HEK293 (cell line): ENCODE data around the gene CPM.

Source experiments
- CTCF ChIP-seq: fragments of 450-650 bp; formaldehyde crosslinking; IDR thresholded peaks from 2 replicates; pipeline ENCODE4 v1.5.1; 2016; ENCODE audit warnings: missing biosample characterization, missing genetic modification characterization
- KLF16 ChIP-seq: fragments of 450-650 bp; formaldehyde crosslinking; IDR thresholded peaks from 2 replicates; pipeline ENCODE4 v1.5.1; 2017; ENCODE audit warnings: missing biosample characterization, missing genetic modification characterization
- PRDM1 ChIP-seq: fragments of 450-650 bp; formaldehyde crosslinking; IDR thresholded peaks from 2 replicates; pipeline ENCODE4; 2016; ENCODE audit warnings: missing biosample characterization, missing genetic modification characterization
- YY1 ChIP-seq: fragments of 450-650 bp; formaldehyde crosslinking; IDR thresholded peaks from 2 replicates; pipeline ENCODE4 v1.5.1; 2018; ENCODE audit warnings: missing biosample characterization, missing genetic modification characterization
- ZBTB11 ChIP-seq: fragments of 450-650 bp; formaldehyde crosslinking; conservative IDR thresholded peaks from 2 replicates; pipeline ENCODE4 v1.5.1; 2016; ENCODE audit warnings: low read depth, missing biosample characterization, missing genetic modification characterization
- ZEB2 ChIP-seq: fragments of 450-650 bp; formaldehyde crosslinking; IDR thresholded peaks from 2 replicates; pipeline ENCODE4 v1.5.1; 2016; ENCODE audit warnings: missing biosample characterization, missing genetic modification characterization
- ZFP41 ChIP-seq: fragments of 450-650 bp; formaldehyde crosslinking; IDR thresholded peaks from 2 replicates; pipeline ENCODE4 v1.5.1; 2016; ENCODE audit warnings: missing biosample characterization, missing genetic modification characterization, borderline replicate concordance
- ZNF24 ChIP-seq: fragments of 450-650 bp; formaldehyde crosslinking; IDR thresholded peaks from 2 replicates; pipeline ENCODE4 v1.5.1; 2016; ENCODE audit warnings: missing biosample characterization, missing genetic modification characterization
- ZNF692 ChIP-seq: fragments of 450-650 bp; formaldehyde crosslinking; IDR thresholded peaks from 2 replicates; pipeline ENCODE4 v1.5.1; 2016; ENCODE audit warnings: missing biosample characterization, missing genetic modification characterization
- ZNF792 ChIP-seq: fragments of 450-650 bp; formaldehyde crosslinking; IDR thresholded peaks from 2 replicates; pipeline ENCODE4 v1.5.1; 2016; ENCODE audit warnings: missing biosample characterization, missing genetic modification characterization
- TF ChIP-seq, protein P1 (sequence below): fragments of 450-650 bp; formaldehyde crosslinking; IDR thresholded peaks from 2 replicates; pipeline ENCODE4 v1.5.1; 2016; ENCODE audit warnings: missing biosample characterization, missing genetic modification characterization
- TF ChIP-seq, protein P2 (sequence below): fragments of 450-650 bp; formaldehyde crosslinking; IDR thresholded peaks from 2 replicates; pipeline ENCODE4 v1.5.1; 2017; ENCODE audit warnings: missing biosample characterization, missing genetic modification characterization

GRCh38 chr12:68831272-68831671, 101.7 kb downstream of the CPM start:
- no peak for TF ChIP-seq CTCF (tag by site-specific recombination)
- no peak for TF ChIP-seq ZNF692 (tag by site-specific recombination)
- no peak for TF ChIP-seq ZFP41
- TF ChIP-seq PRDM1: no peak
- no peak for TF ChIP-seq ZNF24 (tag by site-specific recombination)
- TF ChIP-seq ZEB2 (tag by site-specific recombination): no peak
- no peak for TF ChIP-seq YY1 (tag by site-specific recombination)
- TF ChIP-seq, protein P1, sequence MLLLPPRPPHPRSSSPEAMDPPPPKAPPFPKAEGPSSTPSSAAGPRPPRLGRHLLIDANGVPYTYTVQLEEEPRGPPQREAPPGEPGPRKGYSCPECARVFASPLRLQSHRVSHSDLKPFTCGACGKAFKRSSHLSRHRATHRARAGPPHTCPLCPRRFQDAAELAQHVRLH (tag by site-specific recombination): no peak
- no peak for TF ChIP-seq ZBTB11 (tag by site-specific recombination)
- TF ChIP-seq, protein P2, sequence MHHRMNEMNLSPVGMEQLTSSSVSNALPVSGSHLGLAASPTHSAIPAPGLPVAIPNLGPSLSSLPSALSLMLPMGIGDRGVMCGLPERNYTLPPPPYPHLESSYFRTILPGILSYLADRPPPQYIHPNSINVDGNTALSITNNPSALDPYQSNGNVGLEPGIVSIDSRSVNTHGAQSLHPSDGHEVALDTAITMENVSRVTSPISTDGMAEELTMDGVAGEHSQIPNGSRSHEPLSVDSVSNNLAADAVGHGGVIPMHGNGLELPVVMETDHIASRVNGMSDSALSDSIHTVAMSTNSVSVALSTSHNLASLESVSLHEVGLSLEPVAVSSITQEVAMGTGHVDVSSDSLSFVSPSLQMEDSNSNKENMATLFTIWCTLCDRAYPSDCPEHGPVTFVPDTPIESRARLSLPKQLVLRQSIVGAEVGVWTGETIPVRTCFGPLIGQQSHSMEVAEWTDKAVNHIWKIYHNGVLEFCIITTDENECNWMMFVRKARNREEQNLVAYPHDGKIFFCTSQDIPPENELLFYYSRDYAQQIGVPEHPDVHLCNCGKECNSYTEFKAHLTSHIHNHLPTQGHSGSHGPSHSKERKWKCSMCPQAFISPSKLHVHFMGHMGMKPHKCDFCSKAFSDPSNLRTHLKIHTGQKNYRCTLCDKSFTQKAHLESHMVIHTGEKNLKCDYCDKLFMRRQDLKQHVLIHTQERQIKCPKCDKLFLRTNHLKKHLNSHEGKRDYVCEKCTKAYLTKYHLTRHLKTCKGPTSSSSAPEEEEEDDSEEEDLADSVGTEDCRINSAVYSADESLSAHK (tag by site-specific recombination): no peak
- TF ChIP-seq KLF16: no peak
- TF ChIP-seq ZNF792 (tag by site-specific recombination): no peak
